DOHH2 (cell line): Measurements from ENCODE around the gene EEIG2.

Source experiments
- H3F3A ChIP-seq: fragments of 200-600 bp; sonication (generic), shearing (Covaris generic); 2 replicates; pipeline ENCODE4 v1.6.0; 2016; ENCODE audit warnings: antibody characterized with exemption, mild to moderate bottlenecking; ENCODE audit not compliant: control insufficient read depth, insufficient read depth
- H3K27ac ChIP-seq: fragments of 200-600 bp; sonication (generic); 2 replicates; pipeline ENCODE4 v1.5.1; 2014; ENCODE audit warnings: low read depth, mild to moderate bottlenecking, low read length, moderate library complexity
- H3K27me3 ChIP-seq: fragments of 200-600 bp; sonication (generic); 2 replicates; pipeline ENCODE4 v1.6.1; 2014; ENCODE audit warnings: mild to moderate bottlenecking, low read length, mixed read lengths; ENCODE audit not compliant: control insufficient read depth
- H3K36me3 ChIP-seq: fragments of 200-600 bp; sonication (generic); 2 replicates; pipeline ENCODE4 v1.6.1; 2014; ENCODE audit warnings: mild to moderate bottlenecking, low read length, moderate library complexity, mixed read lengths; ENCODE audit not compliant: control insufficient read depth
- H3K4me1 ChIP-seq: fragments of 200-600 bp; sonication (generic); 2 replicates; pipeline ENCODE4 v1.6.1; 2014; ENCODE audit warnings: mild to moderate bottlenecking, low read length, mixed read lengths; ENCODE audit not compliant: control insufficient read depth
- H3K4me2 ChIP-seq: fragments of 200-600 bp; sonication (generic); 2 replicates; pipeline ENCODE4 v1.6.0; 2014; ENCODE audit warnings: mild to moderate bottlenecking, low read length, moderate library complexity
- H3K4me3 ChIP-seq: fragments of 200-600 bp; sonication (generic); 2 replicates; pipeline ENCODE4 v1.5.1; 2014; ENCODE audit warnings: mild to moderate bottlenecking, low read length, mixed read lengths
- H3K79me2 ChIP-seq: fragments of 200-600 bp; sonication (generic); 2 replicates; pipeline ENCODE4 v1.6.1; 2014; ENCODE audit warnings: mild to moderate bottlenecking, low read length, mixed read lengths; ENCODE audit not compliant: control insufficient read depth
- H3K9me2 ChIP-seq: fragments of 200-600 bp; sonication (generic); replicated peaks from 2 replicates; pipeline ENCODE4 v1.6.1; 2014; ENCODE audit warnings: mild to moderate bottlenecking, low read length, mixed read lengths; ENCODE audit not compliant: control insufficient read depth
- H3K9me3 ChIP-seq: fragments of 200-600 bp; sonication (generic); 2 replicates; pipeline ENCODE4 v1.6.1; 2014; ENCODE audit warnings: antibody characterized with exemption, low read length, mixed read lengths; ENCODE audit not compliant: control insufficient read depth, insufficient read depth
- H4K20me1 ChIP-seq: fragments of 200-600 bp; sonication (generic); 2 replicates; pipeline ENCODE4 v1.6.0; 2014; ENCODE audit warnings: low read depth, mild to moderate bottlenecking, antibody characterized with exemption, low read length, moderate library complexity; ENCODE audit not compliant: control insufficient read depth, insufficient read depth
- EZH2phosphoT487 ChIP-seq: fragments of 200-600 bp; sonication (generic); IDR thresholded peaks from 2 replicates; pipeline ENCODE4 v1.6.1; 2017; ENCODE audit warnings: borderline replicate concordance, mild to moderate bottlenecking, antibody characterized with exemption, low read length, moderate library complexity, mixed read lengths
- TF ChIP-seq, protein P1 (sequence below): fragments of 200-600 bp; sonication (generic); IDR thresholded peaks from one replicate; pipeline ENCODE4 v1.5.1; 2014; ENCODE audit warnings: antibody characterized with exemption, mild to moderate bottlenecking, low read depth, low read length; ENCODE audit not compliant: poor library complexity, severe bottlenecking

The EEIG2 gene

DNA sequence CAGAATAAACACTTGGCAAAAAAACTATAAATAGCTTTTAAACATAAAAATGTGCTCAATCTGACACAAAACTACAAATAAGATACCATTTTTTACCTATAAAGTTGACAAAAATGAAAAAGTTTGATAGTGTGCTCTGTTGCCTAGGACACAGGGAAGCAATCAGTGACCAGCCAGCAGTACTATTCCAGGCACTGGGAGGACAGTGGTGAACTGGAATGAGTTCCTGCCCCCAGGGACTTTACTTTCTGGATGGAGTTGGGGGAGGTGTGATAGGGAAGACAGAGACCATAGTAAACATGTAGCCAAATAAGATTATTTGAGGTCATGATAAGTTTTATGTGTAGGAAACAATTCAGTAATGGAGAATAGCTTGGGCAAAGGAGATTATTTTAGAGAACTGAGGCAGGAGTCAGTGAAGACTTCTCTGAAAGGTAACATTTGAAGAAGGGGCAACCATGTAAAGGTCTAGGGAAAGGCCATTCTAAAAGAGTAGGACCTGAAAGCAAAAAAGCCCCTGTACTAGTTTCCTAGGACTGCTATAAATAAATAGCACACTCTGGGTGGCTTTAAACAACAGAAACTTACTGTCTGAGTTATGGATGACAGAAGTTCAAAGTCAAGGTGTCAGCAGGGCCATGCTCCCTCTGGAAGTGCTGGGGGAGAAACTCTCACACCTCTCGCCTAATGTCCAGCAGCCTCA is 42.0 kb downstream of the EEIG2 start:
- H4K20me1 ChIP-seq: peaks cover 3% of the 10 kb centered on the region; the same call in 1 of the 2 replicates
- no peak for TF ChIP-seq EZH2phosphoT487
- TF ChIP-seq, protein P1, sequence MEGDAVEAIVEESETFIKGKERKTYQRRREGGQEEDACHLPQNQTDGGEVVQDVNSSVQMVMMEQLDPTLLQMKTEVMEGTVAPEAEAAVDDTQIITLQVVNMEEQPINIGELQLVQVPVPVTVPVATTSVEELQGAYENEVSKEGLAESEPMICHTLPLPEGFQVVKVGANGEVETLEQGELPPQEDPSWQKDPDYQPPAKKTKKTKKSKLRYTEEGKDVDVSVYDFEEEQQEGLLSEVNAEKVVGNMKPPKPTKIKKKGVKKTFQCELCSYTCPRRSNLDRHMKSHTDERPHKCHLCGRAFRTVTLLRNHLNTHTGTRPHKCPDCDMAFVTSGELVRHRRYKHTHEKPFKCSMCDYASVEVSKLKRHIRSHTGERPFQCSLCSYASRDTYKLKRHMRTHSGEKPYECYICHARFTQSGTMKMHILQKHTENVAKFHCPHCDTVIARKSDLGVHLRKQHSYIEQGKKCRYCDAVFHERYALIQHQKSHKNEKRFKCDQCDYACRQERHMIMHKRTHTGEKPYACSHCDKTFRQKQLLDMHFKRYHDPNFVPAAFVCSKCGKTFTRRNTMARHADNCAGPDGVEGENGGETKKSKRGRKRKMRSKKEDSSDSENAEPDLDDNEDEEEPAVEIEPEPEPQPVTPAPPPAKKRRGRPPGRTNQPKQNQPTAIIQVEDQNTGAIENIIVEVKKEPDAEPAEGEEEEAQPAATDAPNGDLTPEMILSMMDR: no peak

DNA sequence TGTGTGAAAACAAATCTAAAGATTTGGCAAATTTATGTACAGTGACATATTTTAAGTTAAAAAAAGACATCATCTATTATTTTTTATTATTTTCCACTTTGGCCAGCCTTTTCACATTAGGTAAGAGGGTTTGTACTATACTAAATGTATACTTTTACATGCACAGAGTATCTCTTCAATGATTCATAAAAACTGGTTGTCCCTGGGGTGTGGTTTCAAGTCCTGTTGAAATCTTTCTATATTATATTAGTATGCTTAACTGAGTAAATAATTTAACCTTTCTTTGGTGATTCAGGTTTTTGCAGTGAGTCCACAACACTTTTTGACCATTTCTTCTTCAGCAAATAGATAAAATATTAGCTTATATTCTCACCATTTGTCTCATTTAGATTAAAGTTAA is 45.7 kb downstream of the EEIG2 start:
- H3K36me3 ChIP-seq: no peaks in the 10 kb centered on the region
- H3K4me3 ChIP-seq: no peak overlapping the region
- no peaks in the 10 kb centered on the region for H3F3A ChIP-seq
- H3K27me3 ChIP-seq: no peaks in the 10 kb centered on the region
- H3K4me2 ChIP-seq: no peak overlapping the region
- no peaks in the 10 kb centered on the region for H3K9me3 ChIP-seq
- no peak overlapping the region for H3K27ac ChIP-seq
- TF ChIP-seq, protein P1: no peak
- no peak for TF ChIP-seq EZH2phosphoT487
- H3K9me2 ChIP-seq: no peaks in the 10 kb centered on the region
- H3K4me1 ChIP-seq: no peaks in the 10 kb centered on the region
- H4K20me1 ChIP-seq: no peaks in the 10 kb centered on the region; the same call in 1 of the 2 replicates
- no peaks in the 10 kb centered on the region for H3K79me2 ChIP-seq

More for the DNA sequence above, 42.0 kb downstream of the EEIG2 start:
- no peak overlapping the region for H3K27ac ChIP-seq
- H3F3A ChIP-seq: no peaks in the 10 kb centered on the region
- H3K4me1 ChIP-seq: no peaks in the 10 kb centered on the region
- no peaks in the 10 kb centered on the region for H3K36me3 ChIP-seq
- no peaks in the 10 kb centered on the region for H3K9me2 ChIP-seq
- H3K9me3 ChIP-seq: no peaks in the 10 kb centered on the region
- no peak overlapping the region for H3K4me2 ChIP-seq
- no peak overlapping the region for H3K4me3 ChIP-seq
- H3K27me3 ChIP-seq: no peaks in the 10 kb centered on the region
- H3K79me2 ChIP-seq: no peaks in the 10 kb centered on the region

DNA sequence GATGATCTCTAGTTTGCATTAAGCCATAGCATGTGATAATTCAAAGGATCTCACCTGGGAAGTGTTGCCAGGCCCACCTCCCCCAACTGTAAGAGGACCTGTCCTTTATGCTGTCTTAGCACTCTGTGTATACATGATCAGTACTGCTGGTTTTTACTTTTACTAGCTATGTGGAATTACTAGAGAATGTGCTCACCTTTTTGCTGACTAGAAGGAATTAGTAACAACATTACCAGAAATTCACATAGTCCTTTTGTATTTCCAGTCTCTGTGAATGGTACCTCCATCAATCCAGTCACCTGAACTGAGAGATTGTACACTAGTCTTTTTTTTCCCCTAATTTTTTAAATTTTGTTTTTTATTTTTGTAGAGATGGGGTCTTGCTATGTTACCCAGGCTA is 46.6 kb downstream of the EEIG2 start:
- H3K27ac ChIP-seq: no peak overlapping the region
- TF ChIP-seq, protein P1: no peak
- no peak for TF ChIP-seq EZH2phosphoT487
- no peaks in the 10 kb centered on the region for H3K9me2 ChIP-seq
- H3K9me3 ChIP-seq: no peaks in the 10 kb centered on the region
- no peaks in the 10 kb centered on the region; the same call in 1 of the 2 replicates for H4K20me1 ChIP-seq
- no peaks in the 10 kb centered on the region for H3K4me1 ChIP-seq
- H3K4me2 ChIP-seq: no peak overlapping the region
- H3K4me3 ChIP-seq: no peak overlapping the region
- H3K79me2 ChIP-seq: no peaks in the 10 kb centered on the region
- H3F3A ChIP-seq: no peaks in the 10 kb centered on the region
- H3K36me3 ChIP-seq: no peaks in the 10 kb centered on the region
- no peaks in the 10 kb centered on the region for H3K27me3 ChIP-seq
